A549 (cell line): ENCODE results near the gene TMEM238L. TPM values are rescaled to one million over a fixed set of nuclear protein-coding genes. Genes with fewer than 3 reads are reported as not detected.

ENCODE experiments used
- ATAC-seq, 2 experiments: fragments of 200-7000 bp in 1 of 2; fragments of >200 bp in 1 of 2; cut with Nextera tagmentation in 1 of 2; cut with Tn5 transposase in 1 of 2; 3 replicates each; pipeline versions ENCODE4 v1.8.0 to v1.9.1; 2018 to 2020; ENCODE audit warnings: mild to moderate bottlenecking in 1 of 2, moderate library complexity in 1 of 2
- CTCF ChIA-PET: fragments of 300-600 bp; sonication (Branson Sonifier 250); formaldehyde crosslinking; extraction: SDS; loops from one replicate; lab custom pipeline; 2021; ENCODE audit warnings: antibody characterized with exemption, inconsistent platforms; lab: Yijun Ruan, JAX
- POLR2A ChIA-PET: fragments of 350-600 bp; formaldehyde crosslinking; extraction: SDS; loops from one replicate; lab custom pipeline; 2021; ENCODE audit warnings: antibody characterized with exemption, inconsistent platforms; lab: Yijun Ruan, JAX
- DNase-seq, 2 experiments: peaks; one replicate each; pipeline versions ENCODE4 v3.0.0 to v3.0.0-alpha.2; 2011 to 2016; ENCODE audit warnings: low read depth in 1 of 2, low spot score in 1 of 2
- FAIRE-seq: peaks from 2 replicates; lab custom pipeline; 2011; peaks lifted over from hg19 to GRCh38; lab: Jason Lieb, UNC
- H3K27ac ChIP-seq, 2 experiments: fragments of >200 bp; sonication (Bioruptor Twin); formaldehyde crosslinking; 3 replicates each; pipeline ENCODE4 v1.5.1; 2016 to 2017
- H3K4me1 ChIP-seq: fragments of >200 bp; sonication (Bioruptor Twin); formaldehyde crosslinking; 3 replicates; pipeline ENCODE4 v1.6.1; 2016
- H3K4me2 ChIP-seq: fragments of >200 bp; sonication (Bioruptor Twin); formaldehyde crosslinking; 3 replicates; pipeline ENCODE4 v1.6.1; 2016
- H3K4me3 ChIP-seq: fragments of >200 bp; sonication (Bioruptor Twin); formaldehyde crosslinking; 3 replicates; pipeline ENCODE4 v1.5.1; 2016
- H3K9me3 ChIP-seq: fragments of >200 bp; sonication (Bioruptor Twin); formaldehyde crosslinking; 3 replicates; pipeline ENCODE4 v1.6.1; 2016
- ATOH8 ChIP-seq: fragments of 250-450 bp; sonication (Bioruptor Pico); IDR thresholded peaks from 2 replicates; pipeline ENCODE4 v1.5.0; 2020; ENCODE audit warnings: low read depth, mild to moderate bottlenecking, moderate library complexity
- BCL3 ChIP-seq: fragments of >200 bp; sonication (Bioruptor Twin); formaldehyde crosslinking; IDR thresholded peaks from 3 replicates; pipeline ENCODE4 v1.6.1; 2016
- CEBPB ChIP-seq, 2 experiments: fragments of >200 bp in 1 of 2; sonication (Bioruptor Twin) in 1 of 2; formaldehyde crosslinking in 1 of 2; IDR thresholded peaks; 2 replicates each; pipeline ENCODE4 v1.6.1; 2012 to 2016
- ELK1 ChIP-seq: fragments of 150-350 bp; IDR thresholded peaks from 2 replicates; pipeline ENCODE4 v1.6.1; 2014; ENCODE audit warnings: low read depth, mild to moderate bottlenecking, low read length
- FOXS1 ChIP-seq: fragments of 250-450 bp; sonication (Bioruptor Pico); IDR thresholded peaks from 2 replicates; pipeline ENCODE4 v1.5.0; 2020; ENCODE audit warnings: mild to moderate bottlenecking, moderate library complexity
- GATA3 ChIP-seq: IDR thresholded peaks from 2 replicates; pipeline ENCODE4 v1.6.1; 2012; ENCODE audit warnings: borderline replicate concordance
- HDAC2 ChIP-seq: fragments of 200-600 bp; sonication (generic); IDR thresholded peaks from 2 replicates; pipeline ENCODE4 v1.6.1; 2016
- HMGXB4 ChIP-seq: fragments of 250-450 bp; sonication (Bioruptor Pico); IDR thresholded peaks from 2 replicates; pipeline ENCODE4 v1.5.0; 2021; ENCODE audit warnings: mild to moderate bottlenecking, moderate library complexity, borderline replicate concordance
- MAZ ChIP-seq: fragments of 150-350 bp; IDR thresholded peaks from 2 replicates; pipeline ENCODE4 v1.6.1; 2014; ENCODE audit warnings: antibody characterized with exemption, low read depth, low read length, borderline replicate concordance
- NR3C1 ChIP-seq: fragments of >200 bp; sonication (Bioruptor Twin); formaldehyde crosslinking; IDR thresholded peaks from 3 replicates; pipeline ENCODE4 v1.6.1; 2017
- PBX3 ChIP-seq: IDR thresholded peaks from 2 replicates; pipeline ENCODE4 v1.6.1; 2012
- POLR2A ChIP-seq: IDR thresholded peaks from 2 replicates; pipeline ENCODE4 v1.6.1; 2012; ENCODE audit warnings: mild to moderate bottlenecking, low read length
- POLR2AphosphoS2 ChIP-seq: conservative IDR thresholded peaks from 2 replicates; pipeline ENCODE4 v1.6.1; 2012; ENCODE audit warnings: low read length, improper control_type of control experiment, inconsistent platforms
- RAD21 ChIP-seq, 2 experiments: fragments of >200 bp in 1 of 2; sonication (Bioruptor Twin) in 1 of 2; formaldehyde crosslinking in 1 of 2; IDR thresholded peaks in 1 of 2; conservative IDR thresholded peaks in 1 of 2; 2 replicates in 1 of 2; 3 replicates in 1 of 2; pipeline ENCODE4 v1.6.1; 2012 to 2018; ENCODE audit warnings: inconsistent platforms in 1 of 2
- RARB ChIP-seq: fragments of 250-450 bp; sonication (Bioruptor Pico); IDR thresholded peaks from 2 replicates; pipeline ENCODE4 v1.8.0; 2021; ENCODE audit warnings: mild to moderate bottlenecking, moderate library complexity
- RFX5 ChIP-seq: fragments of 450-650 bp; IDR thresholded peaks from 2 replicates; pipeline ENCODE4 v1.7.1; 2014; ENCODE audit warnings: antibody characterized with exemption, mild to moderate bottlenecking, moderate library complexity
- RNF2 ChIP-seq: fragments of 200-600 bp; sonication (generic); IDR thresholded peaks from 2 replicates; pipeline ENCODE4 v1.6.1; 2016; ENCODE audit warnings: low read depth, mild to moderate bottlenecking, antibody characterized with exemption, moderate library complexity, borderline replicate concordance
- SREBF2 ChIP-seq: fragments of 450-650 bp; IDR thresholded peaks from 2 replicates; pipeline ENCODE4 v1.6.1; 2014; ENCODE audit warnings: mild to moderate bottlenecking, moderate library complexity
- USF2 ChIP-seq: fragments of 450-650 bp; IDR thresholded peaks from 2 replicates; pipeline ENCODE4 v1.6.1; 2014; ENCODE audit warnings: antibody characterized with exemption
- WGBS: methylation state at CpG from one replicate; pipeline ENCODE4 v1.1.6; 2017; ENCODE audit errors: missing lambda C conversion rate; 5-methylcytosine and 5-hydroxymethylcytosine counted together
- polyA plus RNA-seq, 4 experiments: library from polyadenylated mRNA; depleted of rRNA in 3 of 4; stranded (reverse); fragments of >200 nt; fragmentation: RNase III in 1 of 4; extraction: RNeasy Plus Mini Kit Qiagen cat#74134 plus additional on column Dnase treatment in 1 of 4; gene quantifications; 2 replicates in 3 of 4; 3 replicates in 1 of 4; pipeline ENCODE4 v1.2.3, GENCODE V29; 2011 to 2017

TMEM238L gene
- polyA plus RNA-seq, 2 of the 4 experiments (the other 2 are of a cell fraction) = not detected

GRCh38 chr17:10751563-10751962, 52.3 kb downstream of the TMEM238L start:
- FAIRE-seq (no peak), ATAC-seq (no peak), DNase-seq (no peak)
- ChIA-PET CTCF (interaction anchor here (1.2 to 1.5 kb wide), 4 partner anchors 12 to 93 kb away, joined by 3 to 8 read pairs (median 4); no protein-coding TSS in a partner anchor), POLR2A (no interaction called here)
- Histone ChIP-seq H3K27ac (no peak overlapping the region), H3K4me3 (no peak overlapping the region), H3K4me1 (no peaks in the 10 kb centered on the region), H3K9me3 (no peaks in the 10 kb centered on the region), H3K4me2 (no peak overlapping the region)
- TF ChIP-seq POLR2AphosphoS2 = no peak
- no peak for TF ChIP-seq GATA3
- no peak for TF ChIP-seq ELK1
- TF ChIP-seq RARB (CRISPR knock-in tag) = no peak
- TF ChIP-seq SREBF2 = no peak
- TF ChIP-seq NR3C1 = no peak
- no peak for TF ChIP-seq MAZ
- TF ChIP-seq ATOH8 (CRISPR knock-in tag) = no peak
- TF ChIP-seq RAD21 (conservative IDR thresholded peaks at IDR 0.05 in 1 of 2, IDR thresholded peaks at IDR 0.05 in 1 of 2) = no peak
- TF ChIP-seq FOXS1 (CRISPR knock-in tag) = no peak
- TF ChIP-seq HMGXB4 = no peak
- no peak for TF ChIP-seq POLR2A
- TF ChIP-seq RFX5 = no peak
- TF ChIP-seq BCL3 = no peak
- WGBS = 45% methylated on average over 3 of the region's 3 CpGs

- WGBS = 88% methylated on average over 4 of the region's 4 CpGs
- Histone ChIP-seq H3K27ac (no peak overlapping the region), H3K4me2 (no peak overlapping the region), H3K9me3 (no peaks in the 10 kb centered on the region), H3K4me3 (no peak overlapping the region), H3K4me1 (no peaks in the 10 kb centered on the region)
- FAIRE-seq (no peak), DNase-seq (no peak), ATAC-seq (no peak)
- POLR2A ChIA-PET = no interaction called here
- no peak for TF ChIP-seq USF2
- TF ChIP-seq HDAC2 = no peak
- no peak for TF ChIP-seq CEBPB (IDR thresholded peaks at IDR 0.05)
- TF ChIP-seq PBX3 = no peak
- TF ChIP-seq RNF2 = no peak
- no peak for TF ChIP-seq POLR2AphosphoS2
- CTCF ChIA-PET = interaction anchor here (0.6 to 4.1 kb wide), 5 partner anchors 10 to 1125 kb away, joined by 3 to 34 read pairs (median 3); no protein-coding TSS in a partner anchor
Measured at GRCh38 chr17:10750210-10750609, 53.7 kb downstream of the TMEM238L start.
